GM19438 (cell line): ENCODE results near the gene ACOT7.
"Not testable (repeated sequence)": the region's sequence is repeated elsewhere in the genome, so short reads cannot be mapped to it uniquely, and the experiment has no call there.

Experiments
- ATAC-seq: cut with Tn5 transposase; IDR thresholded peaks from one replicate; pipeline ENCODE4 v1.9.1; 2021; ENCODE audit warnings: low read depth; ENCODE audit not compliant: unreplicated experiment

The ACOT7 gene, protein sequence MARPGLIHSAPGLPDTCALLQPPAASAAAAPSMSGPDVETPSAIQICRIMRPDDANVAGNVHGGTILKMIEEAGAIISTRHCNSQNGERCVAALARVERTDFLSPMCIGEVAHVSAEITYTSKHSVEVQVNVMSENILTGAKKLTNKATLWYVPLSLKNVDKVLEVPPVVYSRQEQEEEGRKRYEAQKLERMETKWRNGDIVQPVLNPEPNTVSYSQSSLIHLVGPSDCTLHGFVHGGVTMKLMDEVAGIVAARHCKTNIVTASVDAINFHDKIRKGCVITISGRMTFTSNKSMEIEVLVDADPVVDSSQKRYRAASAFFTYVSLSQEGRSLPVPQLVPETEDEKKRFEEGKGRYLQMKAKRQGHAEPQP

DNA sequence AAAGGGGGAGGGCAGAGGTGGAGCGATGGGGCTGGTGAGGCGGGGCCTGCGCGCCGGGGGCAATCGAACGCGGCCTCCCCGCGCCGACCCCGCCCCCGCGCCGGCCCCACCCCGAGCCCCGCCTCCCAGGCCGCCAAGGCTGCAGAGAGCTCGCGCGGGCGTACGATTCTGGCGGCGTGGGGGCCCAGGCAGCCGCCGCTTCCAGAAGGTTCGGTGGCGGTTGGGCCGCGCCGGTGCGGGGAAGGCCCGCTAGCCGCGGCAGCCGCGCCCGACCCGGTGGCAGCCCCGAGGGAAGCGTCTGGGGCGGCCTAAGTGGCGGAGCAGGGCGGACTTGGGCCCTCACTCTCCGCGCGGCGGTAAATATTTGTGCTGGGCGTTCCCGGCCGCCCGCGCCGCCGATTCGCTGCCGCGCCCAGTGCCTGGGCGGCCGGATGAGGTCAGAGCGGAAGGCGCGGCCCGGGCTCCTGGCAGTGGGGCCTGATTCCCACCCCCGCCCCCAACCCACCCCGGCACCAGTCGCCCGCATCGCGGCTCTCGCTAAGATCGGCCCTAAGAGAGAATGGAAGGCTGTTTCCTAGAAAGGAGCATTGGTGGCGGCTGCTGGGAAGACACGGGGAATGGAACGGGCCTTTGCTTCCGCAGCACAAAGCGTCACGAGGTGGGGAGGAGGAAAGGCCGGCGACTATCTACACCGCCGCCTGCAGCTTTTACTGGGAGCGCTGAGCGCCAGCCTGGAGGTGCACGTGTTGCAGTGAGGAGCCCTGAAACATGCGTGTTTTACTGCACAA, at the start of gene ACOT7:
Gene ACOT7, minus strand, starts transcription at position 368 of the 788 bp plus-strand sequence. CDS start 368 bp downstream, outside the sequence.
- ATAC-seq = peak; percentile 68

DNA sequence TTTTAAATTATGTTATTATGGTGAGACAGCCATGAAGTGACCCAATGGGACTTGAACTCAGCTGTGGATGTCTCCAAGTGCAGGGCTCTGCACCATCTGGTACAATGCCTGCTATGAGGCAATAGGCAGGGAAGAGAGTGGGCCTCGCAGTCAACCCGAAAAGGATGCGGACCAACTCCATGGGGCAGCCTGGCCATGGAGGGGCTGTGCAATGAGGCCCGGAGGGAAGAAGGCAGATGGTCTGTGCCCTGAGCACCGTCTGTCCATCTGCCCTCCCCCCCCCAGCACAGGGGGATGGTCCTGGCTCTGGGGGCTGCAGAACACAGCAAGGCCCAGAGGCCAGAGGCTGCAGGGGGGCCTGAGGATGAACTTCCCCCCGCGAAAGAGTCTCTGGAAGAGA, 48.0 kb upstream of the ACOT7 start:
- no peak for ATAC-seq

DNA sequence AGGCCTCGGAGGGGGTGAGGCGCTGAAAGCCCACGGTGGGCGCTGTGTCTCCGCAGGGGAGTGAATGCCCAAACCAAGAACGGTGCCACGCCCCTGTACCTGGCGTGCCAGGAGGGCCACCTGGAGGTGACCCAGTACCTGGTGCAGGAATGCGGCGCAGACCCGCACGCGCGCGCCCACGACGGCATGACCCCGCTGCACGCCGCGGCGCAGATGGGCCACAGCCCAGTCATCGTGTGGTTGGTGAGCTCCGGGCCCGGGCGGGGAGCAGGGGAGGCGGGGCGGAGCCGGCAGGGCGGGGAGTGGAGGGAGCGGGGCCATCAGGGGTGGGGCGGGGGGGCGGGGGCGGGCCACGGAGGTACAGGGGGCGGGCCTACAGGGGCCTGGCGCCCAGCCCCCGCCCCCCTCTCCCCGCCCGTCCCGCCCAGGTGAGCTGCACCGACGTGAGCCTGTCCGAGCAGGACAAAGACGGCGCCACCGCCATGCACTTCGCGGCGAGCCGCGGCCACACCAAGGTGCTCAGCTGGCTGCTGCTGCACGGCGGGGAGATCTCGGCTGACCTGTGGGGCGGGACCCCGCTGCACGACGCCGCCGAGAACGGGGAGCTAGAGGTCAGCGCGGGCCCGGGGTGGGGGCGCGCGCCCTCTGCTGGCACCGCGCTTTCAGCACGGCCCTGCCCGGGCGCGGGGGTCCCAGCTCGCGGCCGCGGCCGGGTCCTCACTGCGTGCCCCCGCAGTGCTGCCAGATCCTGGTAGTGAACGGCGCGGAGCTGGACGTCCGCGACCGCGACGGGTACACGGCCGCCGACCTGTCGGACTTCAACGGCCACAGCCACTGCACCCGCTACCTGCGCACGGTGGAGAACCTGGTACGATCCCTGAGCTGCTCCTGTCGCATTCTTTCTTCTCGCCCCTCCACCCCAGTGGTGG, 46.9 kb upstream of the ACOT7 start:
- ATAC-seq = no peak

DNA sequence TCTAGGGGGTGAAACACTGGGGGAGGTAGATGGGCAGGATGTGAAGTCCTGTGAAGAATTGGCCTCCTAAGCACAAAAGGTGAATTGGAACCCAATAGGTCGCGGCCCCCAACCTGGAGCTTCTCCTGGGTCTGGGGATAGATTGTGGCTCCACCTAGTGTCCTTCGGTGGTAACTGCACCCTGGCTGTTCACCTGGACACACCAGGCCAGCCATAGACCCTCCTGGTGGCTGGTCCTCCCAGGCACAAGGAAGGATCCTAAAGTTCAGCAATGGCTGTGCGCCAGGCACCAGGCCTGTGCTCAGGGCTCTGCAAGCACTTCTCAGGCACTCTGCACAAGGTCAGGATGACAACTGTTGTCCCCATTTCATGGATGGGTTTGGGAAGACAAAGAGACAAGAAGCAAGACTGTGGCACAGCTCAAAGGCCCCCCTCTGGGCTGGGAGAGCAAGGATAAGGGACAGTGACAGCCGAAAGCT, 44.5 kb upstream of the ACOT7 start:
- ATAC-seq = no peak

DNA sequence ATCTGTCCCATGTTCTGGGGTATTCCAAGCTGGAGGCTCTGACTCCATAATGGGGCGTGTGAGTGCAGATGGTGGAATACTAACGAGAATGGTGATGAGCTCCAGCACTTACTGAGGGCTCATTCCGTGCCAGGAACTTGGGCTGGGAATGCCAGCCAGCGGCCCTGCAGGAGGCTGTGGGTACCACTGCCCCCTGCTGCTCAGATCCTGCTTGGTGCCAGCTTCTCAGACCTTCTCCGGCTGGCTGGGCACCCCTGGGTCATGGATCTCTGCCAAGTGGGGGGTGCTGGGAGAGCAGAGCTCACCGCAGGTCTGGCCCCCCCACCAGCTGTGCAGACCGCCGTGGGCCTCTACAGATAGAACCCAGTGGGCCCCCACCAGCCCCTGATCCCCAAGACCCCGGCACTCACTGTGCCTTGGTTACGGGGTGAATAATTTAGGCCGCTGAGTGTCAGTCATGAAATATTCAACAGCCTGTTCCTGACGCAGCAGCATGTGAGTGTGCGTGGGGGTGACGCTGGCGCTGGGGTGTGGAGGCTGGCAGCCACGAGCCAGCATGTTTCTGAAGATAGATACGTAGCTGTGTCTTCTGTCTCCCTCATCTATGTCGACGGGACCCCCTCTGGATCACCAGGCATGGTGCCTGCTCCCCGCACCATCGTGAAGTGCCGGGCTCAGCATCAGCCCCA, 43.6 kb upstream of the ACOT7 start:
- not testable (repeated sequence) for ATAC-seq

DNA sequence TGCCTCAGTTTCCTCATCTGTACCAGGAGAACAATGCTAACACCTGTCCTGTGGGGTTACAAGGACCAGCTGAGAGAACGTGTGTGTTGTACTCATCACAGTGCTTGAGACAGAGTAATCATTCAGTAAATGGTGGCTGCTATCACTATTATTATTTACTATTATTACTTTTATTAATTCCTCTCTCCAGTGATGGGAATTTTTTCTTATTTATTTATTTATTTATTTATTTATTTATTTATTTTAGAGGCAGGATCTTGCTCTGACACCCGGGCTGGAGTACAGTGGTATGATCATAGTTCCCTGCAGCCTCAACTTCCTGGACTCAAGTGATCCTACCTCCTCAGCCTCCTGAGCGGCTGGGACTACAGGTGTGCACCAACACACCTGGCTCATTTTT, 42.7 kb upstream of the ACOT7 start:
- not testable (repeated sequence) for ATAC-seq

DNA sequence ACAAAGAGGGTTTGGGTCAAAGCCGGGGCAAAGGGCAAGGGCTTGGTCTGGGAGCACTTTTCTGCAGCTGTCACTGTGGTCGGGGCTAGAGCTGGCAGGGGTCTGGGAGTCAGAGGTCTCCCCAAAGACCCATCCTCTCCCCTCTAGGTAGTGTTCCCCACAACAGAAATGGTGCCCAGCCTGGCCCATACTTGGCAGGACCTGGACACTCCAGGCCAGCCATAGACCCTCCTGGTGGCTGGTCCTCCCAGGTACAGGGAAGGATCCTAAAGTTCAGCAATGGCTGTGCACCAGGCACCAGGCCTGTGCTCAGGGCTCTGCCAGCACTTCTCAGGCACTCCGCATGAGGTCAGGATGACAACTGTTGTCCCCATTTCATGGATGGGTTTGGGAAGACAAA, 42.0 kb upstream of the ACOT7 start:
- ATAC-seq = no peak

DNA sequence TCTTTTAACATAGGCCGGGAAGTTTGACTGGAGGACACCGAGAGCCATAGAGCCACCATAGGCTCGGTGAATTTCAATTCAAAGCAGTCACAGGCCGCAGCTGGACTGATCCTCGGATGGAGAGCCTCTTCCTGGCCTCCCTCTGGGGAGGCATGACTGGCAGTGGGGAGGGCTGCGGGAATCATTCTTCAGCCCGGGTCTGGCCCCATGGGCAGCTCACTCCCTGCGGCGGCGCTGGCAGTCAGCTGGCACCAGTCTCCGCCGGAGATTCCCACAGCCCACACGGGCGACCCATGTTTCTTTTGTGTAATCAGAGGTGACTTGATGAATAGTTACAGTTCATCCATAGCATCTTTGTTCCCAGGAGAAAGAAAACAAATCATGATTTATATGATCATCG, 41.6 kb upstream of the ACOT7 start:
- ATAC-seq = no peak

DNA sequence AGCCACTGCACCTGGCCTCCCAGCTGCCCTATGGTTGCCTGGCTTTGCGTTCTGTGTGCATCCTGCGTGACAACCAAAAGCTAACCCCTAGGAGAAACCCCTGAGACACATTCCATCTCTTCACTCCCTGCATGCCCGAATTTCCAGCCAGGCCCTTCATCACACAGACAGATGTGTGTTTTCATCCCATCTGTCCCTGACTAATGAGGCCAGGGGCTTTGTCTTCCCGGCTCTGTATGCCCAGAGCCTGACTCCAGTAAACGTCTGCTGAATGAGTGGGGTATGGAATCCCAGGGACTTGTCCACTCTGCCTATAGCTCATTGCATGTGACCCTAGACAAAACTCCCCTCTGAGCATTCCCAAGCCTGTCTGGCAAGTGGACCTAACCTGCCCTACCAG, 40.6 kb upstream of the ACOT7 start:
- no peak for ATAC-seq

DNA sequence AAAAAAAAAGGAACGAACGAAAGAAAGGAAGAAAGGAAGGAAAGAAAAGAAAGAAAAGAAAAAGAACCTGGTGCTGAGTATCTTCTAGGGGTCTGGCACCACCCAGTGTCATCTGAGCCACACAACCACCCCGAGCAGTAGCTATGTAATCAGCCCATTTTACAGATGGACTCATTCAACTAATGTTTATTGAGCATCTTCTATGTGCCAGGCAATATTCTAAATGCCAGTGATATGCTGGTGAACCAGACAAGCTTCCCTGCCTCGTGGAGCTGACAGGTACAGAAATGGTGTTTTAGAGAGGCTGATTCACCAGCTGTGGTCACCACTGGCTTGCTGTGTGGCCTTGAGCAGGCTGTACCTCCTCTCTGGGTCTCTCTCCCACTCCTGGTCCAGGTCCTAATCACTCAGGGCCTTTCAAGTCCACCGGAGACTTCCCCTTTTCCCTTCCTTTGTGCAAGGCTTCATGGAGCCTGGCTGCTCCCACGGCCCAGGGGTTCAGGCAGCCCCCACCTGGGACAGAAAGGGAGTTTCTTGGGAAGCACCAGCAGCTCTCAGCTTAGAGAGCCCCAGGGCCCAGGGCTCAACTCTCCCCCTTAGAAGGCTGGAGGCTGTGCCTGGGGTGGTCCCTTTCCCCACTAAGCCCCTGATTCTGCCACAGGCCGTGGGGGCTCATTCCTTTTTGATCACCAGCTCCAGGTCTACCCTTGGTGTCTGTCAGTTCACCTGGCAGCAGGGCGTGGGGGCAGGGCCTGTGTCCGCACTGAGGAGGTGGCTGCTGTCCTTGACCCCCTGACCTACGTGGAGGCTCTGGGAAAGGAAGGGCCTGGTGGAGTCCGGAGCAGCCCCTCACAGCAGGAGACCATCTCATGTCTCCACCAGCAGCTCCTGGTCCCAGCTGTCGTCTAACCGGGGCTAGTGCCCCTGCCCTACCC, 38.3 kb upstream of the ACOT7 start:
- ATAC-seq = not testable (repeated sequence)

DNA sequence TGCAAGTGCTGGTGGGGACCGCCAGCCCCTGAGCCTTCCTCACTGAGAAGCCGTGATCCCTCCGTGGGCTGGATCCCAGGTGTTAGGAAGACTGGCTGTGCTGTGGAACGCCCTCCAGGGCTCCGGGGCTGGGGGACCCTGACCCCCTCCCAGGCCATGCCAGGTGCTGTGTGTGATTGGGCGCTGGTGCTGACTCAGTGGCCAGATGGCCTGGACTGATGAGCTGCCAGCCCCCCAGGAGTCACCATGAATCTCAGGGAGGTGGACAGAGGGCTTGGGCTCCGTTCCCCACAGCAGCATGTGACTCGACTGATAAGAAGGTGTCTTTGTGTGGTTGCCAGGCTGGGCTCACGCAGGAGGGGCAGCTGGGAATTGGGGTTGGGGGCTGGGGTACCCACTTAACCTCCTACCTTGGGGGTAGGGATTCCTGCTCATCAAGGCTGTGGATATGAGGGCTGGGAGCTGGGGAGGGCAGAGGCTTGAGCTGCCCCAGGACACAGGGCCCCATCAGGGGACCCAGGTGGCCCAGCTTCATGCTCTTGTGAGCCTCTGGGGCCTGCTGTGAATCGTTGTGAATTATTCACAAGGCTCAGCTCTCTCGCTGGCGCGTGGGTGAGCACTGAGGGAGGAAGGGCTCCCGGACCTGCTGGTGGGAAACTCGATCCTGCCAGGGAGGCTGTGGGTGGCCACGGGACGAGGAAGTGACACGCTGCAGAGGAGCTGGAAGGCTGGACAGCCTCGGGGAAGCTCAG, 36.3 kb upstream of the ACOT7 start:
- ATAC-seq = not testable (repeated sequence)

DNA sequence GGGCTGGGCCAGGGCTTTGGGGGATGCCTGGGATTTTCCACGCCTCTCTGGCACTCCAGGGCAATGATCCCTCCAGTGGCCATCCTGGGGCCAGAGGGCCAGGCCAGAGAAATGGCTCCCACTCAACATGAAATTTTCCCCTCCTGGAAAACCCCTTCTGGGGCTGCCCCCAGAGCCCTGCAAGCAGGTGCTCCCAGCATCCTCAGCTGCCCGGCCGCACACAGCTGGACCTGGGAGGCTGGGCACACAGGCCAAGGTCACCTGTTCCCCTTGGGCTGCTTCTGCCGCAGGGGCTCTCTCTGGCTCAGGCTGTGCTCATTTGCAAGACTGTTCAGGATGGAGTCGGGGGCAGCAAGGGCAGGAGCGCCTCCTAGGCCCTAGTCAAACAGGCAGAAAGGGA, 34.9 kb upstream of the ACOT7 start:
- not testable (repeated sequence) for ATAC-seq

DNA sequence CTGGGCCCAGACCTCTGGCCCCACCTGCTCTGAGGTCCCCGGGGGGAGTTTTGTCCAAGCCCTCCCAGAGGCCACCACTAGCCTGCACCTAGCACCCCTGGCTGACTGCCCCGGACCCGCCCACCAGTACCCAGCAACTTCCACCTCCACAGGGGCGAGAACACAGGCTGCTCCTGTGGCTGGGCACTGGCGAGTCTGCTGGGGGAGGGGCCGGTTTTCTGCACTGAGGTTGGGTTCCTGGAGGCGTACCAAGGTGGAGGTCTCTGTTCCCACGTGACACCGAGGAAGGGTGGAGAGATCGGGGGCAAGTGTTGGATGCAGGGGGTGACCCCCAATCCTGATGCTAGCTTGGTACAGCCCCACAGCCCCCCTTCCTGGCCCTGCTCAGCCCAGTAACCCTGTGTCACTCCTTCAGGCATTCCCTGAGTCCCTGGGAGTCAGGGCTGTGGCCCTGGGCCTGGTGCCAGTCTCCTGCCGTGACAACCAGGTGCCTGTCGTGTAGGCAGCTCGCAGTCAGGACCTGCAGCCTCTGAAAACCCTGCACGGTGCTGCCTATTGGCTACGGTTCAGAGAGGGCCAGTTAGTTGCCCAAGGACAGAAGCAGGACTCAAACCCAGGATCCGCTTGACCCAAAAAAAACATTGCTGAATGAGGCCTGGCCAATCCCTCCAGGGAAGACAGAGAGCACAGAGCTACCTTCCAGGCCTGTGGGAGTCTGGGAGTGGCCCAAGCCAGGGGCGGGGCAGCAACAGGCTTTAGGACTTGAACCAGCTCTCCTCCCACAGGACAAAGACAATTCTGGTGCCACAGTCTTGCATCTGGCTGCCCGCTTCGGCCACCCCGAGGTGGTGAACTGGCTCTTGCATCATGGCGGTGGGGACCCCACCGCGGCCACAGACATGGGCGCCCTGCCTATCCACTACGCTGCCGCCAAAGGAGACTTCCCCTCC, 34.1 kb upstream of the ACOT7 start:
- ATAC-seq = no peak

DNA sequence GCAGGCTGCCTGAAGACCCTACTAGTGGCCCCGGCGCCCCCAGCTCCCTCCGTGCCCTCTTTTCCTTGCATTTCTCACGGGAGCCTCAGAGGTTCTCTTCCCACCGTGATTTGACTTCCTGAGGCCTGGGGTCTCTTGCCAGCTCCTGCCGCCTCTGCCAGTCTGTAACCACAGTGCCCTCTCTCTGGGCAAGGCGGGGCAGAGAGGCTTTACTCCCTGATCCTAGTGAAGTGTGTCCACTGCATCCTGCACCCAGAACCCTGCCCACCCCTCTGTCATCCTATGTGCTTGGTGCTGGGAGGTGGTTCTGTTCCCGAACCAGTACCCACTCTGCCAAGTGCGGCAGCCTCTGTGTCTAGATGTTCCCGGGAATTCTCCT, 33.4 kb upstream of the ACOT7 start:
- ATAC-seq = no peak

DNA sequence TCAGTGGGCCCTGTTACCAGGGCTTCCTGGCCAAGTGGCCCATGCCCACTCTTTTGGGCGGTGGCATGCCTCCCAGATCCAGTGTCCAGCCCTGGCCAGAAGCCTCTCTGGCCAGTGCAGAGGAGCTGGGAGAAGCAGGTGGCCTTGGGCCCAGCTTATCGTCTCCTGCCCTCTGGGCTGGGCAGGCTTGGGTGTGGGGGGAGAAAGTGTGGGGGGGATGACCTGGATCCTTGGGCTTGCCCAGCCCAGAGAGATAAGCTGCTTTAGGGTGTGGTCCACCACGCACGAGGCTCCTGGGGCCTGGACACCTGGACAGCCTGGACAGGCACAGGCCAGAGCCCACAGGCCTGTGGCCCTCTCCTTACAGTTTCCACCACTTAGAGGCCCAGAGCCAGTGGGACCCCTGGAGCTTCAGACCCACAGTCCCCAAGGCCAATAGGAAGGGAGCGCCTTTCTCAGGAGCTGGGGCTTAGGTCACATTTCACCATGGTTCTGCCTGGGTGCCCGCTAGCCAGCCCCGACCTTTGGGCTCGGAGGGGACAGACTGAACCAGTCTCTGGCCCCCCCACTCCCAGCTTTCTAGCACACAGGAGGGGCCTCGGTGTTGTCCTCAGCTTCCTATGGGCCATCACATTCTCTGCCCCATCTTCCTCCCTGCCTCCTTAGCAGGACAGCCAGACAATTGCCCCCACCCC, 32.9 kb upstream of the ACOT7 start:
- ATAC-seq = no peak

DNA sequence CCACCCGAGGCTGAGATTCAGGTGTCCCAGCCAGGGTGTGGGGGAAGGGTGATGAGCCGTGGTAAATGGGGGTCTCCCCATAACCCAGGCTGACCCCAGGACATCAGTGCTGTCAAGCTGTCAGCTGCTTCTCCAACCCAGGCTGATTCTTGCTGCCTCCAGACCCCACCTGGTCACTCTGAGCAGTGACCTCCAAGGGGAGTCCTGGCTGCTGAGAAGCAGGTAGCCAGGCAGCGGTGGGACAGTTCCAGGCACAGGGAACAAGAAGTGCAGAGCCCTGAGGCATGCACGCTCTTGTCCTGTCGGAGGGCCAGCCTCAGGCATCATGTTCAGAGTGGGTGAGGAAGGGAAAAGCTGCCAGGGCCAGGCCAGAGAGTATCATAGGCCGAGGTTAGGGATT, 32.1 kb upstream of the ACOT7 start:
- ATAC-seq = no peak
